Astrocyte (in vitro differentiated cells and primary cell): ENCODE results near the gene GPSM3. TPM values are rescaled to one million over a fixed set of nuclear protein-coding genes. Genes with fewer than 3 reads are reported as not detected.

Experiments used
- DNase-seq: peaks from one replicate; pipeline ENCODE4 v3.0.0-alpha.2; 2010; ENCODE audit warnings: low read depth
- FAIRE-seq: peaks from 2 replicates; lab custom pipeline; 2011; peaks lifted over from hg19 to GRCh38; lab: Jason Lieb, UNC
- H2AFZ ChIP-seq: 2 replicates; pipeline ENCODE4 v1.6.0; 2012; ENCODE audit warnings: low read depth, low read length, inconsistent platforms
- H3K27ac ChIP-seq: 2 replicates; pipeline ENCODE4 v1.5.1; 2011; ENCODE audit warnings: low read depth, low read length, inconsistent platforms
- H3K27me3 ChIP-seq: 2 replicates; pipeline ENCODE4 v1.6.0; 2011; ENCODE audit warnings: low read length, inconsistent platforms; ENCODE audit not compliant: insufficient read depth
- H3K36me3 ChIP-seq: 2 replicates; pipeline ENCODE4 v1.5.1; 2011; ENCODE audit warnings: low read length, inconsistent platforms; ENCODE audit not compliant: insufficient read depth
- H3K4me1 ChIP-seq: 2 replicates; pipeline ENCODE4 v1.5.1; 2011; ENCODE audit warnings: low read length, inconsistent platforms; ENCODE audit not compliant: insufficient read depth
- H3K4me2 ChIP-seq: 2 replicates; pipeline ENCODE4 v1.6.0; 2012; ENCODE audit warnings: low read length, inconsistent platforms
- H3K4me3 ChIP-seq: 2 replicates; pipeline ENCODE4 v1.5.1; 2011; ENCODE audit warnings: low read depth, mild to moderate bottlenecking, low read length, inconsistent platforms; ENCODE audit not compliant: insufficient read depth
- H3K79me2 ChIP-seq: 2 replicates; pipeline ENCODE4 v1.6.0; 2012; ENCODE audit warnings: mild to moderate bottlenecking, low read length, inconsistent platforms; ENCODE audit not compliant: insufficient read depth
- H3K9ac ChIP-seq: 2 replicates; pipeline ENCODE4 v1.6.0; 2012; ENCODE audit warnings: mild to moderate bottlenecking, low read length, inconsistent platforms
- H3K9me3 ChIP-seq: 2 replicates; pipeline ENCODE4 v1.5.1; 2012; ENCODE audit warnings: low read depth, mild to moderate bottlenecking, low read length, inconsistent platforms; ENCODE audit not compliant: insufficient read depth
- H4K20me1 ChIP-seq: 2 replicates; pipeline ENCODE4 v1.6.0; 2012; ENCODE audit warnings: low read length, inconsistent platforms; ENCODE audit not compliant: insufficient read depth
- H3K27ac Mint-ChIP-seq: one replicate; pipeline ENCODE4 v1.8.0; 2021; ENCODE audit warnings: mild to moderate bottlenecking, mixed read lengths; ENCODE audit not compliant: unreplicated experiment
- H3K27me3 Mint-ChIP-seq: one replicate; pipeline ENCODE4 v1.8.0; 2021; ENCODE audit warnings: low read depth, mixed read lengths; ENCODE audit not compliant: unreplicated experiment
- H3K36me3 Mint-ChIP-seq: one replicate; pipeline ENCODE4 v1.8.0; 2021; ENCODE audit warnings: low read depth, mixed read lengths; ENCODE audit not compliant: unreplicated experiment
- H3K4me1 Mint-ChIP-seq: one replicate; pipeline ENCODE4 v1.8.0; 2021; ENCODE audit warnings: low read depth, mixed read lengths; ENCODE audit not compliant: unreplicated experiment
- H3K4me3 Mint-ChIP-seq: one replicate; pipeline ENCODE4 v1.8.0; 2021; ENCODE audit warnings: mild to moderate bottlenecking, moderate library complexity, mixed read lengths; ENCODE audit not compliant: unreplicated experiment
- H3K9me3 Mint-ChIP-seq: one replicate; pipeline ENCODE4 v1.8.0; 2021; ENCODE audit warnings: mild to moderate bottlenecking, mixed read lengths; ENCODE audit not compliant: unreplicated experiment
- EZH2 ChIP-seq: IDR thresholded peaks from 2 replicates; pipeline ENCODE4 v1.6.1; 2012; ENCODE audit warnings: mild to moderate bottlenecking, low read length, inconsistent platforms; ENCODE audit not compliant: insufficient read depth
- total RNA-seq: library from RNA; stranded (reverse); gene quantifications from 2 replicates; pipeline ENCODE4 v1.2.1, GENCODE V29; 2021
- TF ChIP-seq, protein P1 (sequence below): IDR thresholded peaks from 2 replicates; pipeline ENCODE4 v1.5.1; 2011; ENCODE audit warnings: low read depth, mild to moderate bottlenecking, inconsistent platforms, low read length, moderate library complexity; ENCODE audit not compliant: insufficient read depth

GPSM3 gene
- total RNA-seq, 1 donor from 2014 or later: 9.6 TPM

DNA sequence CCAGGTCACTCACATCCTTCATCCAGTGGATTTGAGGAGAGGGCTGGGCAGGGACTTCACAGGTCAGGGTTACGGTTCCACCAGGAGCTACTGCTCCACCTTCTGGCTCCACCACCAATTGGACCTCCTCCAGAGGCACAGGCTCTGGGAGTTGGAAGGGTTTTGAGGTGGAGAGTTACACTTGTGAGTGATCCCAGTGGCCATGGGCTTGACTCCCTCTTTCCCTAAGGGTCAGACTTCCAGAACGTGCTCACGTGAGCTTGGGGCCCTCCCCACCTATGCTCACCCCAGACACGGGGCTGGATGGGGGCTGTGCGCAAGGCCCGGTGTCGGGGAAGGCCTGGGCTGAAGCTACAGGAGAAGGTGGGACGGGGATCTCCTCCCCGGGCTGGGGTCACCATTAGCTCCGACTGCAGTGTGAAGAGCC lies 9.9 kb downstream of the GPSM3 start:
- H4K20me1 ChIP-seq: no peaks in the 10 kb centered on the region
- H3K9me3 Mint-ChIP-seq: no peaks in the 10 kb centered on the region
- DNase-seq (no peak), FAIRE-seq (no peak)
- H3K4me1 Mint-ChIP-seq: peaks cover 25% of the 10 kb centered on the region
- peaks cover 21% of the 10 kb centered on the region for H3K36me3 Mint-ChIP-seq
- TF ChIP-seq, protein P1, sequence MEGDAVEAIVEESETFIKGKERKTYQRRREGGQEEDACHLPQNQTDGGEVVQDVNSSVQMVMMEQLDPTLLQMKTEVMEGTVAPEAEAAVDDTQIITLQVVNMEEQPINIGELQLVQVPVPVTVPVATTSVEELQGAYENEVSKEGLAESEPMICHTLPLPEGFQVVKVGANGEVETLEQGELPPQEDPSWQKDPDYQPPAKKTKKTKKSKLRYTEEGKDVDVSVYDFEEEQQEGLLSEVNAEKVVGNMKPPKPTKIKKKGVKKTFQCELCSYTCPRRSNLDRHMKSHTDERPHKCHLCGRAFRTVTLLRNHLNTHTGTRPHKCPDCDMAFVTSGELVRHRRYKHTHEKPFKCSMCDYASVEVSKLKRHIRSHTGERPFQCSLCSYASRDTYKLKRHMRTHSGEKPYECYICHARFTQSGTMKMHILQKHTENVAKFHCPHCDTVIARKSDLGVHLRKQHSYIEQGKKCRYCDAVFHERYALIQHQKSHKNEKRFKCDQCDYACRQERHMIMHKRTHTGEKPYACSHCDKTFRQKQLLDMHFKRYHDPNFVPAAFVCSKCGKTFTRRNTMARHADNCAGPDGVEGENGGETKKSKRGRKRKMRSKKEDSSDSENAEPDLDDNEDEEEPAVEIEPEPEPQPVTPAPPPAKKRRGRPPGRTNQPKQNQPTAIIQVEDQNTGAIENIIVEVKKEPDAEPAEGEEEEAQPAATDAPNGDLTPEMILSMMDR: no peak
- no peak for TF ChIP-seq EZH2
- H3K4me1 ChIP-seq: peaks cover 11% of the 10 kb centered on the region
- no peak overlapping the region for H3K27ac ChIP-seq
- H3K4me3 Mint-ChIP-seq: no peak overlapping the region
- no peaks in the 10 kb centered on the region for H3K27me3 ChIP-seq
- H3K4me2 ChIP-seq: no peak overlapping the region
- H3K27ac Mint-ChIP-seq: no peak overlapping the region
- H3K27me3 Mint-ChIP-seq: no peaks in the 10 kb centered on the region
- H2AFZ ChIP-seq: no peak overlapping the region
- H3K9ac ChIP-seq: no peak overlapping the region
- H3K79me2 ChIP-seq: peaks cover 19% of the 10 kb centered on the region
- H3K4me3 ChIP-seq: no peak overlapping the region
- H3K36me3 ChIP-seq: peaks cover 18% of the 10 kb centered on the region
- no peaks in the 10 kb centered on the region for H3K9me3 ChIP-seq

DNA sequence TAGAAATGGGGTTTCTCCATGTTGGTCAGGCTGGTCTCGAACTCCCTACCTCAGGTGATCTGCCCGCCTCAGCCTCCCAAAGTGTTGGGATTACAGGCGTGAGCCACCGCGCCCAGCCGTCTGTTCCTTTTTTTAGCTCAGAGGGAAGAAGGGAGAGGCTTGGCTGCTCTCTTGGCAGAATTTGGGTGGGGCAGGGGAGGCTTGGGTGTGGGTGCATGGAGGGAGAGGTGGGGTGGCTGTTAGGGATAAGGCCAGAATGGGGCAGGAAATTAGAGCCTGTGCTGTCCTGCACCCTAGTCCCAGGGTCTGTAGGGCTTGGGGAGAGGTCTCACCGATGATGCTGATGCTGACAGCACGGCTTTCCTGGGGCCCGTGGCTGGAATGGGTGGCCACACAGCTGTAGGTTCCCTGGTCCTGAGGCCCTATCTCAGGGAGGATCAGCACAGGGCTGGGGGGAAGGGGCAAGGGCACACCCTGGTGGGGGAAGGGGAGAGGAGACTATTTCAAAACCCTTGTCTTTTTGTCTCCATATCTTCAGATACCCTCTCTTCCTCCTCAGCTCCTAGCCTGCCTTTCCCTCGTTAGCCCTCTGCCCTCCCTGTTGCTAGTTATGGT lies 10.4 kb downstream of the GPSM3 start:
- no peak overlapping the region for H3K27ac Mint-ChIP-seq
- H3K4me3 Mint-ChIP-seq: no peak overlapping the region
- Histone ChIP-seq H3K4me2 (no peak overlapping the region), H3K9ac (no peak overlapping the region), H3K9me3 (no peaks in the 10 kb centered on the region), H3K27me3 (no peaks in the 10 kb centered on the region), H2AFZ (no peak overlapping the region), H3K79me2 (peaks cover 13% of the 10 kb centered on the region), H3K4me1 (peaks cover 15% of the 10 kb centered on the region), H3K36me3 (peaks cover 15% of the 10 kb centered on the region), H3K27ac (no peak overlapping the region), H3K4me3 (no peak overlapping the region), H4K20me1 (no peaks in the 10 kb centered on the region)
- H3K4me1 Mint-ChIP-seq: peaks cover 23% of the 10 kb centered on the region
- no peaks in the 10 kb centered on the region for H3K9me3 Mint-ChIP-seq
- TF ChIP-seq EZH2: no peak
- TF ChIP-seq, protein P1: no peak
- H3K36me3 Mint-ChIP-seq: peaks cover 16% of the 10 kb centered on the region
- FAIRE-seq: no peak
- no peak for DNase-seq
- no peaks in the 10 kb centered on the region for H3K27me3 Mint-ChIP-seq

DNA sequence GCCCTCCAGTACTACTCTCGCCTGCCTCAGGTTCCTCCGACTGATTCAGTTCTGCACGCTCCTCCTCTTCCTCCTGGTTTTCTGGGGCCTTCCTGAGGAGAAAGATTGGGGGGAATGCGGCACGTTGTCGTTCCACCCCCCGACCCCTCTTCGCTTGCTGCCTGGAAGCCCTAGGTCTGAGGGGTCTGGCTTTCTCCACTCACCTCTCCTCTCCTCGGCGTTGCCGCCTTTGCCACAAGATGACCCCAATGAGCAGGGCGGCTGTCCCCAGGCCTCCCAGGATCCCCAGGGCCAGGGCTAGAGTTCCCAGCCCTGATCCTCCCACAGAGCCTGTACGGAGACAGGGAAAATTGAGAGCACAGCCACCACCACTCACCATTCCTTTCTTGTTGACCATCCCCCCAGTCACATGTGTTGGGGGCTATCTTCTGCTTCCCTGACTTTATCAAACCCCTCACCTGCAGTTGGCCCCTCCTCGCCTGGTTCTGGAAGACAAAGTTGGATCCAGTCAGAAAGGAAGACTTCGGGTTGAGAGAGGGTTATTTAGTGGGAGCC lies 11.2 kb downstream of the GPSM3 start:
- TF ChIP-seq, protein P1: no peak
- TF ChIP-seq EZH2: no peak
- no peaks in the 10 kb centered on the region for H3K9me3 Mint-ChIP-seq
- Histone ChIP-seq H3K4me3 (no peak overlapping the region), H4K20me1 (no peaks in the 10 kb centered on the region), H3K27ac (no peak overlapping the region), H3K27me3 (no peaks in the 10 kb centered on the region), H3K9ac (no peak overlapping the region), H3K36me3 (peaks cover 11% of the 10 kb centered on the region), H3K4me2 (no peak overlapping the region), H3K9me3 (no peaks in the 10 kb centered on the region), H3K4me1 (peaks cover 23% of the 10 kb centered on the region), H2AFZ (no peak overlapping the region), H3K79me2 (peaks cover 11% of the 10 kb centered on the region)
- H3K27ac Mint-ChIP-seq: no peak overlapping the region
- no peak for FAIRE-seq
- H3K4me3 Mint-ChIP-seq: no peak overlapping the region
- H3K4me1 Mint-ChIP-seq: peaks cover 25% of the 10 kb centered on the region
- H3K36me3 Mint-ChIP-seq: peaks cover 11% of the 10 kb centered on the region
- DNase-seq: no peak
- H3K27me3 Mint-ChIP-seq: no peaks in the 10 kb centered on the region
